Central memory CD8-positive, alpha-beta T cell (primary cell): ENCODE measurements around the gene SETX.

Source experiments
- ATAC-seq: fragments of 150-1000 bp; cut with Tn5 transposase; replicated peaks from 2 replicates; pipeline ENCODE4 v1.10.0; 2022; ENCODE audit warnings: mild to moderate bottlenecking, moderate FRiP score, moderate number of reproducible peaks; ENCODE audit not compliant: poor library complexity, severe bottlenecking; ENCODE audit errors: extremely low read depth
- DNase-seq, 2 donors: peaks; one replicate each; pipeline ENCODE4 v3.0.0; 2021; ENCODE audit warnings: low spot score in 2 of 2
- H3K27ac Mint-ChIP-seq: one replicate; pipeline ENCODE4 v1.8.0; 2022; ENCODE audit warnings: low read depth, mild to moderate bottlenecking, moderate library complexity, mixed read lengths
- H3K27me3 Mint-ChIP-seq: one replicate; pipeline ENCODE4 v1.8.0; 2022; ENCODE audit warnings: mixed read lengths
- H3K36me3 Mint-ChIP-seq: one replicate; pipeline ENCODE4 v1.8.0; 2022; ENCODE audit warnings: mild to moderate bottlenecking, moderate library complexity, mixed read lengths; ENCODE audit not compliant: insufficient read depth
- H3K4me1 Mint-ChIP-seq: one replicate; pipeline ENCODE4 v1.8.0; 2022; ENCODE audit warnings: mixed read lengths
- H3K4me3 Mint-ChIP-seq: one replicate; pipeline ENCODE4 v1.8.0; 2022; ENCODE audit warnings: mild to moderate bottlenecking, moderate library complexity, mixed read lengths
- H3K9me3 Mint-ChIP-seq: one replicate; pipeline ENCODE4 v1.8.0; 2022; ENCODE audit warnings: mixed read lengths

The SETX gene

GRCh38 chr9:132233138-132233537 is 121.6 kb downstream of the SETX start:
- Mint-ChIP-seq H3K27me3 (peaks cover 26% of the 10 kb centered on the region), H3K9me3 (no peaks in the 10 kb centered on the region), H3K36me3 (peaks cover 3% of the 10 kb centered on the region), H3K4me3 (no peak overlapping the region), H3K27ac (no peak overlapping the region), H3K4me1 (peaks cover 11% of the 10 kb centered on the region)
- ATAC-seq (no peak), DNase-seq (no peak)

GRCh38 chr9:132232522-132232921 is 122.3 kb downstream of the SETX start:
- Mint-ChIP-seq H3K27ac (no peak overlapping the region), H3K4me1 (peaks cover 11% of the 10 kb centered on the region)

GRCh38 chr9:132231019-132231701 is 123.6 kb downstream of the SETX start:
- H3K36me3 Mint-ChIP-seq, result peaks cover 3% of the 10 kb centered on the region
- peaks cover 26% of the 10 kb centered on the region for H3K27me3 Mint-ChIP-seq
- no peak for DNase-seq
- no peak overlapping the region for H3K4me3 Mint-ChIP-seq
- ATAC-seq, result no peak
- peaks cover 4% of the 10 kb centered on the region for H3K4me1 Mint-ChIP-seq
- no peak overlapping the region for H3K27ac Mint-ChIP-seq
- H3K9me3 Mint-ChIP-seq, result no peaks in the 10 kb centered on the region

More at GRCh38 chr9:132232522-132232921, 122.3 kb downstream of the SETX start:
- no peaks in the 10 kb centered on the region for H3K9me3 Mint-ChIP-seq
- ATAC-seq (no peak), DNase-seq (no peak)
- H3K27me3 Mint-ChIP-seq, result peaks cover 26% of the 10 kb centered on the region
- H3K36me3 Mint-ChIP-seq, result peaks cover 3% of the 10 kb centered on the region
- no peak overlapping the region for H3K4me3 Mint-ChIP-seq

GRCh38 chr9:132230605-132231004 is 124.2 kb downstream of the SETX start:
- Mint-ChIP-seq H3K4me1 (no peaks in the 10 kb centered on the region), H3K4me3 (no peak overlapping the region), H3K27me3 (peaks cover 22% of the 10 kb centered on the region), H3K9me3 (no peaks in the 10 kb centered on the region), H3K27ac (no peak overlapping the region), H3K36me3 (peaks cover 3% of the 10 kb centered on the region)
- DNase-seq (no peak), ATAC-seq (no peak)

- Mint-ChIP-seq H3K27me3 (peaks cover 9% of the 10 kb centered on the region), H3K4me3 (no peak overlapping the region), H3K9me3 (no peaks in the 10 kb centered on the region), H3K36me3 (peaks cover 3% of the 10 kb centered on the region), H3K4me1 (no peaks in the 10 kb centered on the region), H3K27ac (no peak overlapping the region)
- DNase-seq (no peak), ATAC-seq (no peak)
These were observed 126.7 kb downstream of the SETX start for GRCh38 chr9:132228062-132228461.

- H3K4me3 Mint-ChIP-seq, result no peak overlapping the region
- peaks cover 3% of the 10 kb centered on the region for H3K36me3 Mint-ChIP-seq
- H3K27ac Mint-ChIP-seq, result no peak overlapping the region
- no peak for DNase-seq
- H3K4me1 Mint-ChIP-seq, result no peaks in the 10 kb centered on the region
- H3K27me3 Mint-ChIP-seq, result peaks cover 6% of the 10 kb centered on the region
- ATAC-seq, result no peak
- H3K9me3 Mint-ChIP-seq, result no peaks in the 10 kb centered on the region
These were observed 128.0 kb downstream of the SETX start for GRCh38 chr9:132226571-132227430.

- peaks cover 15% of the 10 kb centered on the region for H3K27me3 Mint-ChIP-seq
- ATAC-seq (no peak), DNase-seq (no peak)
- H3K4me3 Mint-ChIP-seq, result no peak overlapping the region
- peaks cover 2% of the 10 kb centered on the region for H3K36me3 Mint-ChIP-seq
- no peaks in the 10 kb centered on the region for H3K4me1 Mint-ChIP-seq
- no peaks in the 10 kb centered on the region for H3K9me3 Mint-ChIP-seq
- H3K27ac Mint-ChIP-seq, result no peak overlapping the region
These were observed 130.1 kb downstream of the SETX start for GRCh38 chr9:132224645-132225044.

- Mint-ChIP-seq H3K4me1 (no peaks in the 10 kb centered on the region), H3K36me3 (no peaks in the 10 kb centered on the region), H3K4me3 (no peak overlapping the region), H3K27ac (no peak overlapping the region), H3K9me3 (no peaks in the 10 kb centered on the region), H3K27me3 (peaks cover 15% of the 10 kb centered on the region)
- no peak for DNase-seq
- ATAC-seq, result no peak
These were observed 132.8 kb downstream of the SETX start for GRCh38 chr9:132221941-132222340.

GRCh38 chr9:132218208-132218607 is 136.6 kb downstream of the SETX start:
- no peaks in the 10 kb centered on the region for H3K36me3 Mint-ChIP-seq
- DNase-seq (no peak), ATAC-seq (no peak)
- no peak overlapping the region for H3K27ac Mint-ChIP-seq
- peaks cover 10% of the 10 kb centered on the region for H3K27me3 Mint-ChIP-seq
- no peaks in the 10 kb centered on the region for H3K9me3 Mint-ChIP-seq
- H3K4me3 Mint-ChIP-seq, result no peak overlapping the region
- no peaks in the 10 kb centered on the region for H3K4me1 Mint-ChIP-seq

GRCh38 chr9:132216861-132217619 is 137.7 kb downstream of the SETX start:
- no peak overlapping the region for H3K4me3 Mint-ChIP-seq
- H3K36me3 Mint-ChIP-seq, result no peaks in the 10 kb centered on the region
- H3K27ac Mint-ChIP-seq, result no peak overlapping the region
- ATAC-seq, result no peak
- peaks cover 10% of the 10 kb centered on the region for H3K27me3 Mint-ChIP-seq
- H3K4me1 Mint-ChIP-seq, result no peaks in the 10 kb centered on the region
- no peak for DNase-seq
- H3K9me3 Mint-ChIP-seq, result no peaks in the 10 kb centered on the region

GRCh38 chr9:132214027-132214622 is 140.7 kb downstream of the SETX start:
- DNase-seq (no peak), ATAC-seq (no peak)
- Mint-ChIP-seq H3K4me3 (no peak overlapping the region), H3K27me3 (no peaks in the 10 kb centered on the region), H3K27ac (no peak overlapping the region), H3K4me1 (peaks cover 1% of the 10 kb centered on the region), H3K9me3 (no peaks in the 10 kb centered on the region), H3K36me3 (peaks cover 1% of the 10 kb centered on the region)

GRCh38 chr9:132211570-132211969 is 143.2 kb downstream of the SETX start:
- Mint-ChIP-seq H3K9me3 (no peaks in the 10 kb centered on the region), H3K4me3 (no peak overlapping the region), H3K4me1 (peaks cover 6% of the 10 kb centered on the region)

More at GRCh38 chr9:132211570-132211969, 143.2 kb downstream of the SETX start:
- Mint-ChIP-seq H3K27me3 (no peaks in the 10 kb centered on the region), H3K27ac (no peak overlapping the region), H3K36me3 (peaks cover 1% of the 10 kb centered on the region)
- DNase-seq (no peak), ATAC-seq (no peak)
